HG02973 (cell line): ENCODE data around the gene SCUBE2.

Source experiments
- ATAC-seq: cut with Tn5 transposase; IDR thresholded peaks from one replicate; pipeline ENCODE4 v1.9.1; 2021; ENCODE audit warnings: moderate library complexity; ENCODE audit not compliant: unreplicated experiment

SCUBE2 gene

DNA sequence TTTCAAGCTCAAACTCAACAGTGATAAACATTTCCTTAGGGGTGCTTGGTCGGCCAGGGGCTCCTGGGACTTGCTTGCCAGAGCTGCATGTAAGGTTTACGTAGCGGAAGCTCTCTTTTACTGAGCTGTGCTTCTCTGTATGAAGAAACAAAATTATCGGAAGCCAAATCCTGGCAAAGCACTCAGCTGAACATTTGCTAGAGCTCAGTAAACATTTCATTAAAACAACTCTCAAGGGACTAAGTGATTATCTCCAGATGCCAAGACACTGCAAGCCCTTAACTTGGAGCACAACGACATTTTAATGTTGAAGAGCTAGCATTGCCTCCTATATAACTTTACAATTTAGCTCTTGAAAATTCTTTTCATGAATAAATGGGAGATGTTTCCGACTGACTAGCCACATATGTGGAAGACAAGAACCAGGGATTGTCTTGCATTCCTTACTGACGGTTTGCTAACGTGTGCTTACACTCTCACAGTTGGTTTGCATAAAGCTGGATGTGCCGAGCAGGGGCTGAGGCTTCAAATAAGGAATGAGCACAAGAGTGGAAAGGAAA is 43.4 kb downstream of the SCUBE2 start:
- ATAC-seq, result no peak

GRCh38 chr11:9046481-9046880 is 44.9 kb downstream of the SCUBE2 start:
- ATAC-seq, result no peak

- no peak for ATAC-seq
Observed at GRCh38 chr11:9042488-9042887, 48.9 kb downstream of the SCUBE2 start.

DNA sequence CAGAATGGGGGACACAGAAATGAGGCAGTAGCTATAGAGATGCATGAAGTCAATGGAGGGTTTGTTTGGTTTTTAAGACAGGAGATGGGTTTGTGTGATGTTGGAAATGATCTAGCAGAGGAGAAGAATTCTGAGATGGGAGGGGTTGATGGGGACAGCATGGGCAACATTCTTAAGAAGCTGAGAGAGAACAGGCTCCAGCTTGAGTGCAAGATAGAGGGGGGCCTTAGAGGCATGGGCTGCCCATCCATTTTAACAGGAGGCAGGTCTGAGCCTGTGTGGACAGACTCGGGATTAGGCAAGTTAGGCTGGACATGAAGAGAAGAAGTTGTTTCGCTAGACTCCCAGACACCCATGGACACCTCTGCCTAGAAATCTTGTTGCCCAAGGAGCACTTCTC is 49.7 kb downstream of the SCUBE2 start:
- no peak for ATAC-seq

DNA sequence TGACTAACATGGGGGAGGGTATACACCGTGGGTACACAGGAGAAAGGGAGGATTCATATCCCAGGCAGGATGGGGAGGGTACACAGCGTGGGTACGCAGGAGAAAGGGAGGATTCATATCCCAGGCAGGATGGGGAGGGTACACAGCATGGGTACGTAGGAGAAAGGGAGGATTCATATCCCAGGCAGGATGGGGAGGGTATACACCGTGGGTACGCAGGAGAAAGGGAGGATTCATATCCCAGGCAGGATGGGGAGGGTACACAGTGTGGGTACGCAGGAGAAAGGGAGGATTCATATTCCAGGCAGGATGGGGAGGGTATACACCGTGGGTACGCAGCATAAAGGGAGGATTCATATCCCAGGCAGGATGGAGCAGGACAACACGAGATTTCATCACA is 51.0 kb downstream of the SCUBE2 start:
- ATAC-seq, result no peak

DNA sequence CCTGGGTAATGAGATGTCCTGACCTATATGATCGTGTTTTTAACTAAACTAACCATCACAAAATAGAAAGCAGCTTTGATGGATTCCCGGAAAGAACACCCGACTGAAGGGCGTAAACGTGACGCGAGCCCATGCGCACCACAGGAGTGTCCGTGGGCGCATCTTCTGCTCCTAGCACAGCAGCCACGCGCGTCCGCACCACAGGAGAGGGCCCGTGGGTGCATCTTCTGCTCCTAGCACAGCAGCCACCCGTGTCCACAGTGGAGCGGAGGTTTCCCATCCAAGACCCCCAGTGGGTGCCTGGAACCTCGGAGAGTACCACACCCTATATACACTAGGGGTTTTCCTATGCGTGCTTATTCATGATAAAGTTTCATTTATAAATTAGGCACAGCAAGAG is 51.5 kb downstream of the SCUBE2 start:
- no peak for ATAC-seq

- ATAC-seq, result no peak
Observed at GRCh38 chr11:9039198-9039597, 52.2 kb downstream of the SCUBE2 start.

DNA sequence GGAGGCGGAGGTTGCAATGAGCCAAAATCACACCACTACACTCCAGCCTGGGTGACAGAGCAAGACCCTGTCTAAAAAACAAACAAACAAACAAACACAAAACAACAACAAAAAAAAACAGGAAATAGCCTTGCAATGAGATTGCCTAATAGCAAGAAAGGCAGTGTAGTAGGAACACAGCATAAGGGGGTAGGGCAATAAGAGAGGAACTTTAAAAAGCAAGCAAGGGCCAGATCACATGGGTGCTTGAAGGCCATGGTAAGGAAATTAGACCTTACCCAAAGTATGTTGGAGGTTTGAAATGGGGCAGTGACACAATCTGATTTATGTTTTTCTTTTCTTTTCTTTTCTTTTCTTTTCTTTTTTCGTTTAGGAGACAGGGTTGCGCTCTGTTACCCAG is 52.9 kb downstream of the SCUBE2 start:
- no peak for ATAC-seq

- no peak for ATAC-seq
Observed at GRCh38 chr11:9037963-9038362, 53.4 kb downstream of the SCUBE2 start.

DNA sequence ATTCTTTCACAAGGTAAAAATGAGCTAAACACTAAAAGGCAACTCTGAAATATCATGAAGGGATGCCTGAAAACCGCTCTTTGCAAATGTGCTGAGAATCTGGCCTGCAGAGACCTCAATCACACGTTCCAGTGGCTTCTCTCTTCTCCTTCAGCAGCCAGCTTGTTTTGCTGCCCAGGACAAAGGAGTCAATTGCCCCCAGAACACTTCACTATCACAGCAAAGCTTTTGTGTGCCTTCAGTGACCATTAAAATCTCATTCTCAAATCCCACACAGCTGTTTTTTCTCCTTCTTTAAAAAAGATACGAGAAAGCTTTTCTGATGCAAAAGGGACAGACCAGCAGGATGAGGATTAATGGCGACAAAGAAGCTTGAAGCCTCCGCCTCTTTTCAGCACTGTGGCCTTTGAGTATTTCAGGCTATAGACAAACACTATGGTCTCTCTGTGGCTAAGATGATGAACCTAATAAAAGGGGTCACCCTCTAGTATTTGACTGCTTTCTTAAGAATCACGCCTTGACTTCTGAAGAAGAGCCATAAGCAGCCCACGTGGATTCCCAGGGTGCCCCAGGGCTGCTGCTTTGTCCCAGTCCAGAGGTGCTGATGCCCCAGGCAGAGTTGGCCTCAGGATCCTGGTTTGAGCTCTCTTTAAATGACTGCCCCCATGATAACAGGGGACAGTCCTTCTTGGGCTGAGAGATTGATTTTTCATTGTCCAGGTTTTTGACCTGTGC is 54.2 kb downstream of the SCUBE2 start:
- ATAC-seq, result no peak

DNA sequence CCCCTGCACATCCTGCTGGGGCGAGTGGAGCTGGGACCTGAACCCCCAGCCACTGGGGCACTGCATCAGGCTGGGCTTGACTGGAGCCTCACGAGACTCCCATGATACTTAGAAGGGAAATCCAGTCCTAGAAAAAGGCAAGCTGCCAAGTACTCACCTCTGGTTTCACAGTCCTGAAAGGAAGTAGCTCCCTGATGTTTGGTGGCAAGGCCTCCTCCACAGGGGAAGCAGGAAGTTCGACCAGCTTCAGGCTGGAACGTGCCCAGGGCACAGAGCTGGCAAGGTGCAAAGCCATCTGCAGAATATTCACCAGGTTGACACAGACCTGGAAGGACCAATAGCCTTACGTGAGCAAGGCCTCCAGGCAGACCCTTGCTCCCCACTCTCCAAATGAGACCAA is 60.8 kb downstream of the SCUBE2 start:
- ATAC-seq, result no peak

DNA sequence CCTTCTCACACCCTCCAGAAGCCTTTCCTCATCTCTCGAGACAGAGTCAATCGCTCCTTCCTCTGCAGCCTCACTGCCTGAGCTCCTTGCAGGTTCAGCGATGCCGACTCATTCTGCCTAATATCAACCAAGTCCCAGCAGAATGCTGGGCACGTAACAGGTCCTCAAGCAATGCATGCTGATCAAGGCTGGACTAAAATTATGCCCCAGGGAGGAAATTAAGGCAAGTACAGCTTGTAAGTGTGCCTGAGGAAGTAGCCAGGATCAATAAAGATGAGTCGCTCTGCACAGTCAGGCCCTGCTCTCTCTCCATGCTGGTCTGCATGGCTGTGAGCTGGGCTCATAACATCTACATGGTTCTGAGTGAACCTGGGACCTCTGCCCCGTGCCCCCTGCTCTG is 62.0 kb downstream of the SCUBE2 start:
- no peak for ATAC-seq

DNA sequence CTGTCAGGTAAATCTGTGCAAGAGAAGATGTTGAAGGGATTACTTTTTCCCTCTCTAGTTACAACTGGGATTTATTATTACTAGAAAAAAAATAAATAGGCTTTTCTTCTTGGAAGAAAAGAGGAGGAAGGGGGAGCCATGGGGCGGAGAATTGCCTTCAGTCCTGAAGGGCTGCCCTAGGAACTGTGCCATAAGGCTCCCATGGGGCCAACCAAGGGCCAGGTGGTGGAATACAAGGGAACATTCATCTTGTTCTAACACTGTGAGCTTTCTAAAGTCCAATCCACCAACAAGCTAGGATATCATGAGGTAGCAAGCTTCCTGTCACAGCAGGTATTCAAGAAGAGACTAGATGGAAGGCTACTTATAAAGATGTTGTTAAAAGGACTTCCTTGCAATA is 62.8 kb downstream of the SCUBE2 start:
- no peak for ATAC-seq

DNA sequence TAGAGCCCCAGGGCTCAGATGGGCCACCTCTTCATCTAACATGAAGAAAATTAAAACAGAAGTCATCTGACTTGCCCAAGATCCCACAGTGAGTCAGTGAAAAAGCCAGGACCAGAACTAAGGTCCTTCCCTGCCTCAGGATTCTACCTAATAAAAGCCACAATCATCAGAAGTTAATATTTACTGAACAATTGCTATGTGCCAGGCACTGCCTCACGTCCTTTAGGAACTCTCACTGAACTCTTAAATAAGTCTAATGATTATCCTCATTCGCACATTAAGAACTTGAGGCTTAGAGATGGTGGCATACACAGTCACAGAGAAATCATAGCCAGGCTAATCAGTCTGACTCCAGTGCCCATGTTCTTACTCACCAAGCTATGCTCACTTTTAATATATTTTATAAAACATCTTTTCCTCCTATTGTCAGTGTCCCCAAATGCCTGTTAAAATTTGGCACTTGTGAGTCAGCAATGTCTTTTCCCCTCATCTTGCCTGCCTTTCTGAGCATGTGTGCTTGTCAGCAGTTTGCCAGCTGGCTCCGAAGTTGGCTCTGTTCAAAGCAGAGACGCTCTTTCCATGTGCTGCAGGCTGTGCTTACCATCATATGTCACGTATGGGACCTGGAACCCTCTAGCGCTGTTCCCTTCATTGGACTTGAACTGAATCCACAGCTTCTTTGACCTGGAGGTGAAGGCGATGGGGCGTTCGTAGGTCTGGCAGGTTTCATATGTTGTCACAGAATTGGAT is 66.1 kb downstream of the SCUBE2 start:
- ATAC-seq, result no peak

DNA sequence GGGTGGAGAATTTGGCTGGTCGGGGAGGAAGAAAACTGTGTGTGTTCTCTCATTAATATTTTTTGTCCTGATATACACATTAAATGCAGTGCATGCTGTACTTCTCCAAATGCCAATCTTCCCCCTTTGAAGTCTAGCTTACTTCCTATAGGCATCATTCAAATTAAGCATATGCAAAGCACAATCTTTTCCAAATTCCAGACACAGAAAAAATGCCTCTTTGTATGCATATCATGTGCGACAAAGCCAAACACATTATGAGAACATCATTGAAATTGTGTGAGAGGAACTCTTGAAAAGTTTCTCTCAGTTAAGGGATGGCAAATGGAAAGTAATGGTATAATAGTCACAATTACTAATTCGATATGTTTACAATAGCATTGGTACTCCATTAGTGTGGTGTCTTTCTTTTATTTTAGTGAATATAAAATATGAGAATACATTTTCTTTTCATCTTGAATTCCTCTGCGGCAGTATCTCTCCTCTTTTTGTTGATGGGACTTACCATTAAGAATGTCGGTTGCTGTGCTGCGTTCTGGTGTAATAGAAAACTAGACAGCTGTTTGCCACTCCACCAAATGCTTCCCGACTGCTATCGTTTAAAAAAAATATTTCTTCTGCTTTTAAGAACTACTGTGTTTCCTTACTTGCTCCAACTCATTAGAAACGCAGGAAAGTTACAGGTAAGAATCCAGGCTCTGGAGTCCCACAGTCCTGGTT is 68.3 kb downstream of the SCUBE2 start:
- no peak for ATAC-seq

- ATAC-seq, result no peak
Observed at GRCh38 chr11:9020916-9021315, 70.5 kb downstream of the SCUBE2 start.

DNA sequence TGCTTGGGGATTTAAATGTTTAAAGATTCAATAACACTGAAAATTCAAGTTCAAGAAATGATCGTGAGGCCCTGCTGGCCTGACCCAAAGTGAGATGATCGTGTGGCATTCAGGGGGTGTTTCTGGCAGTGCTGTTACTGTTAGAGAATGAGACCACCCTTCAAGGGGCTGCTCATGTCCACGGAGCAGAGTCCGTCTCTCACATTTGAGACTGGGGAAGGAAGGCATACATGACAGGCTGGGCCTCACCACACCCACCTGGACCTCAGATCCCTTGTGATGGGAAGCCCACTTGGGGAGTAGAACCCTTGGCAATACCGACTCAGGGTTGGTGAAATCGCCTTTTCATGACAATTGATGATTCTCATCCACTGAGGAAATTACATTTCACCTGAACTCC is 71.5 kb downstream of the SCUBE2 start:
- no peak for ATAC-seq

DNA sequence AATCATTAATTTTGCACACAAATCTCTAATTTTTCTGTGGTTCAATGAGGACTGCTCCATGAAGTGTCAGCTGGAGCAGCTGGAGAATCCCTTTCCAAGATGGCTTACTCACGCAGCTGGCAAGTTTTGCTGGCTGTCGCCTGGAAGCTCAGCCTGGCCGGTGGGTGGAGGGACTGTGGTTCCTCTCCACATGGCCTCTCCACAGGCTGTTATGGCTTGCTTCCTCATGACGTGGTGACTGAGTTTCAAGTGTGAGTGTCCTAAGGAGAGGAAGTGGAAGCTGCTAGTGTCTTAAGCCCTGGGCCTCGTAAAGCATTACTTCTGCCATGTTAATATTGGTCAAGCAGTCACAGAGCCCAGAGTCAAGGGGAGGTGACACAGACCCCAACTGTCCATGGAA is 73.6 kb downstream of the SCUBE2 start:
- ATAC-seq, result no peak

GRCh38 chr11:9016916-9017642 is 74.3 kb downstream of the SCUBE2 start:
- ATAC-seq, result no peak

DNA sequence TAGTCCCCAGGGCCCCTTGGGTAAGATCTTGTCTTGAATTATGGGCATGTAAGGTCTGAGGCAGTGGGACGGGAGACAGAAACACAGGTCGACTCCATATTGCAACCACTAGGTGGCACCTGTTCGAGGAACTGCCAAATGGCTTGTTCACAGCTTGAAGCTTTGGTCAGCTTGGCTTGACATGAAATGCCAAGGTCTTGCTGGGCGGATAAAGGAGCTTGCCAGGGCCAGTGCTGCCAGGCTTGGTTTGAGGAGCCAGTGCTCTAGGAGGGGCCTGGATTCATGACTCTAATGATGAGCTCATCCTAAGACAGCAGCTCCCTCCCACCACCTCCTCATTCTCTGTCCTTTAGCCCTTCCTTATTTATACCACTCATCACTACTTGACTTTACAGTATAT is 75.7 kb downstream of the SCUBE2 start:
- ATAC-seq, result peak; percentile 63

GRCh38 chr11:9014826-9015225 is 76.6 kb downstream of the SCUBE2 start:
- ATAC-seq, result no peak
